ENCODE measurements around the gene LYL1.

The LYL1 gene

DNA sequence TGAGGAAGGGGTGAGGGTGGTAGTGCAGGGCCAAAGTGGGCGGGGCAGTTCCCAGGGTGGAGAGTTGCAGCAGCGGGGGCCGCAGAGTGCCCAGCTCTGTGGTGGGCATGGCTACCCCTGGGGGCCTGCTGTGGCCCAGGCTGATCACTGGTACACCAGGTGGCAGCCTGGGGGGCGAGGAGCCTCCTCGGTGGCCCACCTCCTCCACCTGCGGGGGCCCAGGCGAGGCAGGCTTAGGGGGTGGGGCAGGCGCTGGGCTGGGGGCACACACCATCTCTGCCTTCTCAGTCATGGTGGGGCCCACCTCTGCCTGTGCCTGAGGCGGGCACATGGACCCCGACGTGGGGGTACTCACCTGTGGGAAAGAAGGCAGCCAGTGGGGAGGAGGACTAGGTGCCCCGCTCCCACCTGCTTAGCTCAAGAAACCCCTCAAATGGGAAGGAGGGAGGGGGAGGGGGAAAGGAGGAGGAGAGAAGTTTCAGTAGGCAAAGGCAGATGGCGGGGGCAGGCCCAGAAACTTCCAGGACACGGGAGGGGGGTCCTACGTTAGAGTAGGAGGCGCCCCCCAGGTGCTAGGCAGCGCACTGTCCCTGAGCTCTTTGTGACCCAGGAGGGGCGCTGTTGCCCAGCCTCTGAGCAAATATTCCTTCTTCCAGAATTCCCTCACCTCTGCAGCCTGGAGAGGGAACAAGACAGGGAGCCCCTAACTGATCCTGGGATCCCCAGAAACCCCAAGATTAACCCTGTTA is 1.6 kb downstream of the LYL1 start:
- no peaks in the 10 kb centered on the region for H3K9me3 ChIP-seq (ENCODE audit: control insufficient read depth, insufficient read depth, low read length)
- TF ChIP-seq, protein P1, sequence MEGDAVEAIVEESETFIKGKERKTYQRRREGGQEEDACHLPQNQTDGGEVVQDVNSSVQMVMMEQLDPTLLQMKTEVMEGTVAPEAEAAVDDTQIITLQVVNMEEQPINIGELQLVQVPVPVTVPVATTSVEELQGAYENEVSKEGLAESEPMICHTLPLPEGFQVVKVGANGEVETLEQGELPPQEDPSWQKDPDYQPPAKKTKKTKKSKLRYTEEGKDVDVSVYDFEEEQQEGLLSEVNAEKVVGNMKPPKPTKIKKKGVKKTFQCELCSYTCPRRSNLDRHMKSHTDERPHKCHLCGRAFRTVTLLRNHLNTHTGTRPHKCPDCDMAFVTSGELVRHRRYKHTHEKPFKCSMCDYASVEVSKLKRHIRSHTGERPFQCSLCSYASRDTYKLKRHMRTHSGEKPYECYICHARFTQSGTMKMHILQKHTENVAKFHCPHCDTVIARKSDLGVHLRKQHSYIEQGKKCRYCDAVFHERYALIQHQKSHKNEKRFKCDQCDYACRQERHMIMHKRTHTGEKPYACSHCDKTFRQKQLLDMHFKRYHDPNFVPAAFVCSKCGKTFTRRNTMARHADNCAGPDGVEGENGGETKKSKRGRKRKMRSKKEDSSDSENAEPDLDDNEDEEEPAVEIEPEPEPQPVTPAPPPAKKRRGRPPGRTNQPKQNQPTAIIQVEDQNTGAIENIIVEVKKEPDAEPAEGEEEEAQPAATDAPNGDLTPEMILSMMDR (IDR thresholded peaks at IDR 0.05; ENCODE audit: low read depth, low read length, poor library complexity, severe bottlenecking), result peak; percentile 92
- TF ChIP-seq EZH2phosphoT487 (IDR thresholded peaks at IDR 0.05; ENCODE audit: borderline replicate concordance, low read length), result no peak
- H3K4me3 ChIP-seq (ENCODE audit: low read length), result peak overlapping the region; percentile 86
- H3K4me2 ChIP-seq (ENCODE audit: low read length), result peak overlapping the region; percentile 100
- H3K9me2 ChIP-seq (replicated peaks; ENCODE audit: control insufficient read depth, low read length), result no peaks in the 10 kb centered on the region
- peaks cover 84% of the 10 kb centered on the region for H3K4me1 ChIP-seq (ENCODE audit: control insufficient read depth, low read length)
- H3K27me3 ChIP-seq (ENCODE audit: control insufficient read depth, low read length), result no peaks in the 10 kb centered on the region
- peak overlapping the region; percentile 99 for H3K27ac ChIP-seq (ENCODE audit: low read depth, low read length)
- peaks cover 64% of the 10 kb centered on the region for H3K79me2 ChIP-seq (ENCODE audit: control insufficient read depth, low read length)
- H4K20me1 ChIP-seq (ENCODE audit: control insufficient read depth, insufficient read depth, low read depth, low read length), result no peaks in the 10 kb centered on the region; the same call in 1 of the 2 replicates
- H3K36me3 ChIP-seq (ENCODE audit: control insufficient read depth, low read length), result peaks cover 44% of the 10 kb centered on the region
- peaks cover 46% of the 10 kb centered on the region for H3F3A ChIP-seq (ENCODE audit: control insufficient read depth, insufficient read depth)

DNA sequence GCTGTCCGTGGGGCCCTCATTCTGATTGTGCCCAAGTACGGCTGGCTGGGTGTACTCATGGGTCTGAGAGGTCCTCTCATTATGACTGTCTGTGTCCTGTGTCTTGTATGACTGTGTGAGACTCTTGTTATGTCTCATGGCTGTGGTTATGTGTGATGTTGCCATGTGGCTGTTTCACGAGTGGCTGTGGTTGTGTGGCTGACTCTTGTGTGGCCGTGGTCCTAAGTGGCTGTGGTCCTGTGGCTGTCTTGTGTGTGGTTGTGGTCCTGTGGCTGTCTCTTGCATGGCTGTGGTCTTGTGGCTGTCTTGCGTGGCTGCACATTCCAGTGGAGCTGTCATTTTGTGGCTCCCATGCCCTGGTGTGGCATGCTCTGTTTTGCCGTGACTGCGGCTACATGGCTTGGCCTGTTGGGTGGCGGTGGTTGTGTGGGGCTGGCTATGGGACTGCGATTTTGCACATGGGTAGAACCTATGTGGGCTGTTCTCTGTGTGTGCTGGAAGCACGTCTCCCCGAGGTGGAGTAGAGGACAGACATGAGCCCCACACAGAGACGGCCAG is 2.5 kb downstream of the LYL1 start:
- peaks cover 49% of the 10 kb centered on the region for H3F3A ChIP-seq (ENCODE audit: control insufficient read depth, insufficient read depth)
- H3K4me1 ChIP-seq (ENCODE audit: control insufficient read depth, low read length), result peaks cover 84% of the 10 kb centered on the region
- peak overlapping the region; percentile 100 for H3K4me2 ChIP-seq (ENCODE audit: low read length)
- H4K20me1 ChIP-seq (ENCODE audit: control insufficient read depth, insufficient read depth, low read depth, low read length), result no peaks in the 10 kb centered on the region; the same call in 1 of the 2 replicates
- no peaks in the 10 kb centered on the region for H3K27me3 ChIP-seq (ENCODE audit: control insufficient read depth, low read length)
- H3K79me2 ChIP-seq (ENCODE audit: control insufficient read depth, low read length), result peaks cover 64% of the 10 kb centered on the region
- TF ChIP-seq EZH2phosphoT487 (IDR thresholded peaks at IDR 0.05; ENCODE audit: borderline replicate concordance, low read length), result no peak
- TF ChIP-seq, protein P1 (IDR thresholded peaks at IDR 0.05; ENCODE audit: low read depth, low read length, poor library complexity, severe bottlenecking), result no peak
- no peaks in the 10 kb centered on the region for H3K9me2 ChIP-seq (replicated peaks; ENCODE audit: control insufficient read depth, low read length)
- H3K9me3 ChIP-seq (ENCODE audit: control insufficient read depth, insufficient read depth, low read length), result no peaks in the 10 kb centered on the region
- H3K36me3 ChIP-seq (ENCODE audit: control insufficient read depth, low read length), result peaks cover 44% of the 10 kb centered on the region
- peak overlapping the region; percentile 99 for H3K27ac ChIP-seq (ENCODE audit: low read depth, low read length)
- H3K4me3 ChIP-seq (ENCODE audit: low read length), result peak overlapping the region; percentile 86

DNA sequence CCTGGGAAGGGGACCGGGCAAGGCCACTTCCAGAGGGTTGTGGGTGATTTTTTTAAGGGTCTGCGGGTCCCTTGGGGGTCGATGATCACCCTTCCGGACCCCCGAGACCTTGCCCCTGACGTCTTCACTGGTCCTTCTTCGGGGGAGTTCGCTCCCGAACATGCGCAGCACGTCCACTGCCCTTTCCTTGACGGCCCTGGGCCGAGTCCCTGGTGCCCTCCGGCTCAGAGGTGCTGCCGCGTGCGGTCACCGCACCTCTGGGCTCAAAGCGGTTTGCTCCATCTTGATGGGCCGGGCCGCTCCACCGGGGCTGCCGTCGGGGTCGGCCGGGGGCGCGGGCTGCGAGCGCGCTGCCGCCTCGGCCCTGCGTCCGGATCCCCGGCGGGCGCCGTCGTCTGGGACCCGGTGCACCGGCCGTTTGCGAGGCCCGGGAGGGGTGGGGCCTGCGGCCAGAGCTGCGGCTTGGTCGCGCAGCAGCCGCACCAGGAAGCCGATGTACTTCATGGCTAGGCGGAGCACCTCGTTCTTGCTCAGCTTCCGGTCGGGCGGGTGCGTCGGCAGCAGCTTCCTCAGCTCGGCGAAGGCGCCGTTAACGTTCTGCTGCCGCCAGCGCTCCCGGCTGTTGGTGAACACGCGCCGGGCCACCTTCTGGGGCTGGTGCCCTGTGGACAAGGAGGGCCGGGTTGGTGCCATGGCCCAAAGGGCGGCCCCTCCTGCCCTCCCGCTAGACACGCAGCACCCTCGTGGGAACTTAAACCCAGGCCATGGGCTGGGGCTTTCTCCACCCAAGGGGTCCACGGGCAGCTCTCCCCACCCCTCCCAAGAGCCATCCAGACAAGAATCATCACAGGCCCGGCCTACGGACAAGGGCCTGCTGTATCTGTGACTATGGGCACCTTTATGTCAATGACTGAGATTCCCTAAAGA is 3.3 kb downstream of the LYL1 start:
- Histone ChIP-seq H3K4me3 (ENCODE audit: low read length) (peak overlapping the region; percentile 86), H4K20me1 (ENCODE audit: control insufficient read depth, insufficient read depth, low read depth, low read length) (no peaks in the 10 kb centered on the region; the same call in 1 of the 2 replicates), H3K27me3 (ENCODE audit: control insufficient read depth, low read length) (no peaks in the 10 kb centered on the region), H3K79me2 (ENCODE audit: control insufficient read depth, low read length) (peaks cover 61% of the 10 kb centered on the region), H3K4me2 (ENCODE audit: low read length) (peak overlapping the region; percentile 100), H3K36me3 (ENCODE audit: control insufficient read depth, low read length) (peaks cover 38% of the 10 kb centered on the region), H3K4me1 (ENCODE audit: control insufficient read depth, low read length) (peaks cover 85% of the 10 kb centered on the region), H3F3A (ENCODE audit: control insufficient read depth, insufficient read depth) (peaks cover 51% of the 10 kb centered on the region), H3K27ac (ENCODE audit: low read depth, low read length) (peak overlapping the region; percentile 99), H3K9me3 (ENCODE audit: control insufficient read depth, insufficient read depth, low read length) (no peaks in the 10 kb centered on the region), H3K9me2 (replicated peaks; ENCODE audit: control insufficient read depth, low read length) (no peaks in the 10 kb centered on the region)
- TF ChIP-seq, protein P1 (IDR thresholded peaks at IDR 0.05; ENCODE audit: low read depth, low read length, poor library complexity, severe bottlenecking), result no peak
- TF ChIP-seq EZH2phosphoT487 (IDR thresholded peaks at IDR 0.05; ENCODE audit: borderline replicate concordance, low read length), result no peak

Measured in DOHH2 (cell line).